ENCODE data around the gene SYNJ1.
A peak's percentile ranks its signal among the peaks of the same experiment; 100 is the strongest.

SYNJ1 gene

GRCh38 chr21:32770871-32771523 lies 43.2 kb upstream of the SYNJ1 start:
- in situ Hi-C loops (cut with HindIII; ENCODE audit: low pct_ligation_motif_present, low sequenced_read_pairs) = no loop called here
- Histone ChIP-seq H3K36me3 (replicated peaks) (peaks cover 7% of the 10 kb centered on the region), H3K27me3 (replicated peaks) (no peaks in the 10 kb centered on the region), H3K27ac (peak overlapping the region; percentile 89), H3K4me3 (ENCODE audit: low read depth, low read length) (peak overlapping the region; percentile 93)
- peak; percentile 51 for DNase-seq
- TF ChIP-seq CTCF (IDR thresholded peaks at IDR 0.05; ENCODE audit: low read depth, low read length, missing control alignments) = peak; percentile 33

GRCh38 chr21:32768530-32768929 lies 40.7 kb upstream of the SYNJ1 start:
- H3K27me3 ChIP-seq (replicated peaks) = no peaks in the 10 kb centered on the region
- H3K4me3 ChIP-seq (ENCODE audit: low read depth, low read length) = no peak overlapping the region
- TF ChIP-seq CTCF (IDR thresholded peaks at IDR 0.05; ENCODE audit: low read depth, low read length, missing control alignments) = no peak
- in situ Hi-C loops (cut with HindIII; ENCODE audit: low pct_ligation_motif_present, low sequenced_read_pairs) = no loop called here
- peaks cover 9% of the 10 kb centered on the region for H3K36me3 ChIP-seq (replicated peaks)
- DNase-seq = no peak
- no peak overlapping the region for H3K27ac ChIP-seq

- Histone ChIP-seq H3K4me3 (ENCODE audit: low read depth, low read length) (no peak overlapping the region), H3K27me3 (replicated peaks) (no peaks in the 10 kb centered on the region), H3K36me3 (replicated peaks) (peaks cover 35% of the 10 kb centered on the region), H3K27ac (no peak overlapping the region)
- in situ Hi-C loops (cut with HindIII; ENCODE audit: low pct_ligation_motif_present, low sequenced_read_pairs) = no loop called here
- TF ChIP-seq CTCF (IDR thresholded peaks at IDR 0.05; ENCODE audit: low read depth, low read length, missing control alignments) = no peak
- no peak for DNase-seq
Observed at GRCh38 chr21:32765058-32765457, 37.2 kb upstream of the SYNJ1 start.

GRCh38 chr21:32764186-32764585 lies 36.4 kb upstream of the SYNJ1 start:
- TF ChIP-seq CTCF (IDR thresholded peaks at IDR 0.05; ENCODE audit: low read depth, low read length, missing control alignments) = no peak
- Histone ChIP-seq H3K27ac (no peak overlapping the region), H3K27me3 (replicated peaks) (no peaks in the 10 kb centered on the region), H3K36me3 (replicated peaks) (peaks cover 41% of the 10 kb centered on the region), H3K4me3 (ENCODE audit: low read depth, low read length) (no peak overlapping the region)
- no peak for DNase-seq
- in situ Hi-C loops (cut with HindIII; ENCODE audit: low pct_ligation_motif_present, low sequenced_read_pairs) = no loop called here

- in situ Hi-C loops (cut with HindIII; ENCODE audit: low pct_ligation_motif_present, low sequenced_read_pairs) = no loop called here
- Histone ChIP-seq H3K27me3 (replicated peaks) (no peaks in the 10 kb centered on the region), H3K4me3 (ENCODE audit: low read depth, low read length) (no peak overlapping the region), H3K36me3 (replicated peaks) (peaks cover 48% of the 10 kb centered on the region), H3K27ac (no peak overlapping the region)
- TF ChIP-seq CTCF (IDR thresholded peaks at IDR 0.05; ENCODE audit: low read depth, low read length, missing control alignments) = no peak
- no peak for DNase-seq
Observed at GRCh38 chr21:32757804-32758203, 30.0 kb upstream of the SYNJ1 start.

- Histone ChIP-seq H3K4me3 (ENCODE audit: low read depth, low read length) (no peak overlapping the region), H3K27ac (no peak overlapping the region), H3K36me3 (replicated peaks) (peaks cover 38% of the 10 kb centered on the region), H3K27me3 (replicated peaks) (no peaks in the 10 kb centered on the region)
- no peak for TF ChIP-seq CTCF (IDR thresholded peaks at IDR 0.05; ENCODE audit: low read depth, low read length, missing control alignments)
- no peak for DNase-seq
- in situ Hi-C loops (cut with HindIII; ENCODE audit: low pct_ligation_motif_present, low sequenced_read_pairs) = no loop called here
Observed at GRCh38 chr21:32756096-32756495, 28.3 kb upstream of the SYNJ1 start.

Data from brain microvascular endothelial cell (primary cell).